A549 (cell line): Measurements from ENCODE around the gene ENTREP3. TPM values are rescaled to one million over a fixed set of nuclear protein-coding genes. Genes with fewer than 3 reads are reported as not detected.
A peak's percentile ranks its signal among the peaks of the same experiment; 100 is the strongest.

Source experiments
- ATAC-seq, 2 experiments: fragments of 200-7000 bp in 1 of 2; fragments of >200 bp in 1 of 2; cut with Nextera tagmentation in 1 of 2; cut with Tn5 transposase in 1 of 2; 3 replicates each; pipeline versions ENCODE4 v1.8.0 to v1.9.1; 2018 to 2020; ENCODE audit warnings: mild to moderate bottlenecking in 1 of 2, moderate library complexity in 1 of 2
- CTCF ChIA-PET: fragments of 300-600 bp; sonication (Branson Sonifier 250); formaldehyde crosslinking; extraction: SDS; loops from one replicate; lab custom pipeline; 2021; ENCODE audit warnings: antibody characterized with exemption, inconsistent platforms; lab: Yijun Ruan, JAX
- POLR2A ChIA-PET: fragments of 350-600 bp; formaldehyde crosslinking; extraction: SDS; loops from one replicate; lab custom pipeline; 2021; ENCODE audit warnings: antibody characterized with exemption, inconsistent platforms; lab: Yijun Ruan, JAX
- DNase-seq, 2 experiments: peaks; one replicate each; pipeline versions ENCODE4 v3.0.0 to v3.0.0-alpha.2; 2011 to 2016; ENCODE audit warnings: low read depth in 1 of 2, low spot score in 1 of 2
- FAIRE-seq: peaks from 2 replicates; lab custom pipeline; 2011; peaks lifted over from hg19 to GRCh38; lab: Jason Lieb, UNC
- H3K27ac ChIP-seq, 2 experiments: fragments of >200 bp; sonication (Bioruptor Twin); formaldehyde crosslinking; 3 replicates each; pipeline ENCODE4 v1.5.1; 2016 to 2017
- H3K4me1 ChIP-seq: fragments of >200 bp; sonication (Bioruptor Twin); formaldehyde crosslinking; 3 replicates; pipeline ENCODE4 v1.6.1; 2016
- H3K4me2 ChIP-seq: fragments of >200 bp; sonication (Bioruptor Twin); formaldehyde crosslinking; 3 replicates; pipeline ENCODE4 v1.6.1; 2016
- H3K4me3 ChIP-seq: fragments of >200 bp; sonication (Bioruptor Twin); formaldehyde crosslinking; 3 replicates; pipeline ENCODE4 v1.5.1; 2016
- H3K9me3 ChIP-seq: fragments of >200 bp; sonication (Bioruptor Twin); formaldehyde crosslinking; 3 replicates; pipeline ENCODE4 v1.6.1; 2016
- CHD4 ChIP-seq: fragments of 200-600 bp; sonication (generic); IDR thresholded peaks from 2 replicates; pipeline ENCODE4 v1.6.1; 2016; ENCODE audit warnings: antibody characterized with exemption, mild to moderate bottlenecking, borderline replicate concordance
- CTCF ChIP-seq: fragments of >200 bp; sonication (Bioruptor Twin); formaldehyde crosslinking; IDR thresholded peaks from 3 replicates; pipeline ENCODE4 v1.5.1; 2016
- EHMT2 ChIP-seq: fragments of 200-600 bp; sonication (generic); IDR thresholded peaks from 2 replicates; pipeline ENCODE4 v1.6.1; 2016; ENCODE audit warnings: antibody characterized with exemption, low read depth, mild to moderate bottlenecking, moderate library complexity
- ESRRA ChIP-seq: fragments of 150-350 bp; IDR thresholded peaks from 2 replicates; pipeline ENCODE4 v1.6.1; 2014; ENCODE audit warnings: mild to moderate bottlenecking, low read length, borderline replicate concordance
- HDAC2 ChIP-seq: fragments of 200-600 bp; sonication (generic); IDR thresholded peaks from 2 replicates; pipeline ENCODE4 v1.6.1; 2016
- HMGXB4 ChIP-seq: fragments of 250-450 bp; sonication (Bioruptor Pico); IDR thresholded peaks from 2 replicates; pipeline ENCODE4 v1.5.0; 2021; ENCODE audit warnings: mild to moderate bottlenecking, moderate library complexity, borderline replicate concordance
- KDM5A ChIP-seq: fragments of 200-600 bp; sonication (generic); IDR thresholded peaks from 2 replicates; pipeline ENCODE4 v1.6.1; 2016; ENCODE audit warnings: antibody characterized with exemption, mild to moderate bottlenecking
- MAFK ChIP-seq: fragments of 450-650 bp; IDR thresholded peaks from 2 replicates; pipeline ENCODE4 v1.6.1; 2014; ENCODE audit not compliant: partially characterized antibody
- MAX ChIP-seq: IDR thresholded peaks from 2 replicates; pipeline ENCODE4 v1.6.1; 2012
- MAZ ChIP-seq: fragments of 150-350 bp; IDR thresholded peaks from 2 replicates; pipeline ENCODE4 v1.6.1; 2014; ENCODE audit warnings: antibody characterized with exemption, low read depth, low read length, borderline replicate concordance
- NR3C1 ChIP-seq: fragments of >200 bp; sonication (Bioruptor Twin); formaldehyde crosslinking; IDR thresholded peaks from 3 replicates; pipeline ENCODE4 v1.6.1; 2017
- PBX3 ChIP-seq: IDR thresholded peaks from 2 replicates; pipeline ENCODE4 v1.6.1; 2012
- PHF8 ChIP-seq: fragments of 200-600 bp; sonication (generic); IDR thresholded peaks from 2 replicates; pipeline ENCODE4 v1.6.1; 2016; ENCODE audit warnings: low read depth, mild to moderate bottlenecking, antibody characterized with exemption, moderate library complexity, borderline replicate concordance
- POLR2A ChIP-seq: IDR thresholded peaks from 2 replicates; pipeline ENCODE4 v1.6.1; 2012; ENCODE audit warnings: mild to moderate bottlenecking, low read length
- RAD21 ChIP-seq, 2 experiments: fragments of >200 bp in 1 of 2; sonication (Bioruptor Twin) in 1 of 2; formaldehyde crosslinking in 1 of 2; IDR thresholded peaks in 1 of 2; conservative IDR thresholded peaks in 1 of 2; 2 replicates in 1 of 2; 3 replicates in 1 of 2; pipeline ENCODE4 v1.6.1; 2012 to 2018; ENCODE audit warnings: inconsistent platforms in 1 of 2
- REST ChIP-seq: fragments of 200-600 bp; sonication (generic); IDR thresholded peaks from 2 replicates; pipeline ENCODE4 v1.6.1; 2016; ENCODE audit warnings: antibody characterized with exemption, mild to moderate bottlenecking, moderate library complexity
- RFX5 ChIP-seq: fragments of 450-650 bp; IDR thresholded peaks from 2 replicates; pipeline ENCODE4 v1.7.1; 2014; ENCODE audit warnings: antibody characterized with exemption, mild to moderate bottlenecking, moderate library complexity
- USF2 ChIP-seq: fragments of 450-650 bp; IDR thresholded peaks from 2 replicates; pipeline ENCODE4 v1.6.1; 2014; ENCODE audit warnings: antibody characterized with exemption
- WGBS: methylation state at CpG from one replicate; pipeline ENCODE4 v1.1.6; 2017; ENCODE audit errors: missing lambda C conversion rate; 5-methylcytosine and 5-hydroxymethylcytosine counted together
- polyA plus RNA-seq, 4 experiments: library from polyadenylated mRNA; depleted of rRNA in 3 of 4; stranded (reverse); fragments of >200 nt; fragmentation: RNase III in 1 of 4; extraction: RNeasy Plus Mini Kit Qiagen cat#74134 plus additional on column Dnase treatment in 1 of 4; gene quantifications; 2 replicates in 3 of 4; 3 replicates in 1 of 4; pipeline ENCODE4 v1.2.3, GENCODE V29; 2011 to 2017

The ENTREP3 gene
- polyA plus RNA-seq, 2 of the 4 experiments (the other 2 are of a cell fraction): 8.4 to 29.5 TPM

- peaks cover 13% of the 10 kb centered on the region; the same call in 2 of the 3 replicates for H3K4me1 ChIP-seq
- TF ChIP-seq PHF8 (0 out of 2 replicates have a peak, but pooled peaks have one; percentile 0), KDM5A (no peak), REST (peak; percentile 89), CTCF (peak; percentile 33; the same call in 2 of the 3 replicates), ESRRA (peak; percentile 66; the same call in 1 of the 2 replicates), RAD21 (conservative IDR thresholded peaks at IDR 0.05 in 1 of 2, IDR thresholded peaks at IDR 0.05 in 1 of 2) (peak; percentile 41 to 47; a peak in 3 of 5 replicates), EHMT2 (no peak)
- TF ChIP-seq, all 56 proteins: peak for 5
- Histone ChIP-seq H3K9me3 (no peaks in the 10 kb centered on the region), H3K27ac (peak overlapping the region; percentile 76 to 87), H3K4me2 (peak overlapping the region; percentile 95), H3K4me3 (peak overlapping the region; percentile 93)
- ChIA-PET CTCF (interaction anchor here (0.6 to 4.7 kb wide), 18 partner anchors 12 to 407 kb away, joined by 3 to 44 read pairs (median 6); partner anchors contain the start of genes ENTREP3, PKLR and RUSC1), POLR2A (interaction anchor here (1.0 to 2.0 kb wide), 2 partner anchors 30 to 45 kb away, joined by 3 to 5 read pairs; partner anchors contain the start of gene FDPS)
- no peak for FAIRE-seq
- ATAC-seq: peak; percentile 78 to 84
- DNase-seq: peak; percentile 69 to 86
- 3% methylated on average over 20 of the region's 29 CpGs for WGBS
These were observed 22.8 kb upstream of the ENTREP3 start for GRCh38 chr1:155277902-155278688.

- POLR2A ChIA-PET: interaction anchor here (1.5 kb wide), 1 partner anchor 47 kb away, joined by 5 read pairs; no protein-coding TSS in a partner anchor
- H3K4me2 ChIP-seq: peak within 1 kb of the TSS; percentile 95
- DNase-seq: peak; percentile 95 to 97
- no peaks in the 10 kb centered on the region for H3K9me3 ChIP-seq
- 9% methylated on average over 17 of the region's 68 CpGs for WGBS
- peak within 1 kb of the TSS; percentile 93 for H3K4me3 ChIP-seq
- peak within 1 kb of the TSS; percentile 76 to 87 for H3K27ac ChIP-seq
- CTCF ChIA-PET: interaction anchor here (0.6 to 4.7 kb wide), 30 partner anchors 9 to 408 kb away, joined by 3 to 44 read pairs (median 5); partner anchors contain the start of genes PKLR and RUSC1
- no peak for FAIRE-seq
- H3K4me1 ChIP-seq: peaks cover 14% of the 10 kb centered on the region; the same call in 2 of the 3 replicates
- ATAC-seq: peak; percentile 68 to 82
- no peak; the same call in 1 of the 2 replicates for TF ChIP-seq POLR2A
- no peak for TF ChIP-seq MAFK
- no peak for TF ChIP-seq USF2
- peak; percentile 20; the same call in 1 of the 2 replicates for TF ChIP-seq PHF8
- 0 out of 2 replicates have a peak, but pooled peaks have one; percentile 78 for TF ChIP-seq MAZ
- TF ChIP-seq HDAC2: no peak
- no peak for TF ChIP-seq NR3C1
- TF ChIP-seq PBX3: 0 out of 2 replicates have a peak, but pooled peaks have one; percentile 21
- no peak for TF ChIP-seq HMGXB4
- no peak for TF ChIP-seq CHD4
- TF ChIP-seq CTCF: peak; percentile 87
- TF ChIP-seq RFX5: no peak
- TF ChIP-seq MAX: peak; percentile 92
These were observed 22.0 kb upstream of the ENTREP3 start, which contains the start of gene HCN3 for GRCh38 chr1:155277070-155277901. TSS of gene HCN3 (plus strand) at chr1:155277463. CDS start at chr1:155277591, 128 bp downstream.
